Measurements from ENCODE around the gene IGFN1. TPM values are rescaled to one million over a fixed set of nuclear protein-coding genes. Genes with fewer than 3 reads are reported as not detected.

The IGFN1 gene
- total RNA-seq, 2 experiments from 2014 or later, result not detected

DNA sequence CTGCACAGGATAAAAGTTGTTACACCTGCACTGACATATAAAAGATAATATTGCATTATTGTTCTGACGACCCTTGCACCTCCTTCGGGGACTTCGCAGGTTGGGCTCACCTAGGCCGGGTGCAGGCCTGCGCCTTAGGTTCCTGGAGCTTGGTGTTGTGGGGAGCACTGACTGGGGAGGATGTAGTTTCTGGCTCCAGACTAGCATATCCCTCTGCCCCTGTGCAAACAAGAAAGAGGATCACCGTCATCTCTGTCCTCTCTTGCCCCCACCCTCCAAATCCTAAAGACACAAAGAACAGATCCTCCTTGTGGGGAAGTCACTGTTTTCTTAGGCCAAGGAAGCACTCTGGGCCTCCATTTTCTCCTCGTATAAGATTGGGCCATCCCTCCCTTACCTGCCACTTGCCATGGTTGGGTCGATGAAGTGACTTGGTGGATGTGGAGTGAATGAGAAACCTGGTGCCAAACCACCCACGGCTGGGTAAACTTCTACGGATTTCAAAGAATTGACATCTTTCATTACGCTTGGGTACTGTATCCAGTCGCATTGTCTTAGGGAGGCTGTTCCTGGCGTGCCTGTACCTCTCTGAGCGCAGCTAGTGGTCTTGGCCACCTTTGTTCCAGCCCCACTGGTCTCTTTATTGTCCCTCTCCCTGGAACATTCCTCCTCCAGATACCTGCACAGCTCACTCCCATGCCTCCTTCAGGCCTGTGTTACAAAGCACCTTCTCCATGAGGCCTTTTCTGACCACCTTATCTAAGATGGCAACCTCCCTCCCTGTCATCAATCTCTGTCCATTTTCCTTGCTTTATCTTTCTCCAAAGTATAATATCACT lies 58.3 kb downstream of the IGFN1 start:
- no peak for TF ChIP-seq CTCF (IDR thresholded peaks at IDR 0.05)
- CTCF ChIA-PET, result no interaction called here
- intact Hi-C loops (cut with DNase I, micrococcal nuclease), result no loop called here
- H3K4me1 ChIP-seq (ENCODE audit: insufficient read depth, low read length), result no peaks in the 10 kb centered on the region
- Mint-ChIP-seq H3K27ac (no peak overlapping the region), H3K9me3 (no peaks in the 10 kb centered on the region), H3K27me3 (peaks cover 41% of the 10 kb centered on the region), H3K4me1 (ENCODE audit: low read depth) (no peaks in the 10 kb centered on the region), H3K4me3 (no peak overlapping the region), H3K36me3 (ENCODE audit: low read depth) (no peaks in the 10 kb centered on the region)
- H3K36me3 ChIP-seq (ENCODE audit: insufficient read depth, low read length), result no peaks in the 10 kb centered on the region
- DNase-seq (no peak), ATAC-seq (ENCODE audit: poor library complexity) (no peak)
- H3K9me3 ChIP-seq (ENCODE audit: control insufficient read depth in 1 of 2, insufficient read depth in 1 of 2, low read length in 2 of 2), result no peaks in the 10 kb centered on the region
- H3K27me3 ChIP-seq (ENCODE audit: control insufficient read depth in 1 of 2, insufficient read depth in 2 of 2, low read length in 2 of 2), result peaks cover 3 to 4% of the 10 kb centered on the region in 2 experiments
- POLR2A ChIA-PET, result no interaction called here
- H3K4me3 ChIP-seq (ENCODE audit: low read length), result no peak overlapping the region
- no peak overlapping the region for H3K27ac ChIP-seq (ENCODE audit: low read depth in 1 of 2, low read length in 2 of 2)

DNA sequence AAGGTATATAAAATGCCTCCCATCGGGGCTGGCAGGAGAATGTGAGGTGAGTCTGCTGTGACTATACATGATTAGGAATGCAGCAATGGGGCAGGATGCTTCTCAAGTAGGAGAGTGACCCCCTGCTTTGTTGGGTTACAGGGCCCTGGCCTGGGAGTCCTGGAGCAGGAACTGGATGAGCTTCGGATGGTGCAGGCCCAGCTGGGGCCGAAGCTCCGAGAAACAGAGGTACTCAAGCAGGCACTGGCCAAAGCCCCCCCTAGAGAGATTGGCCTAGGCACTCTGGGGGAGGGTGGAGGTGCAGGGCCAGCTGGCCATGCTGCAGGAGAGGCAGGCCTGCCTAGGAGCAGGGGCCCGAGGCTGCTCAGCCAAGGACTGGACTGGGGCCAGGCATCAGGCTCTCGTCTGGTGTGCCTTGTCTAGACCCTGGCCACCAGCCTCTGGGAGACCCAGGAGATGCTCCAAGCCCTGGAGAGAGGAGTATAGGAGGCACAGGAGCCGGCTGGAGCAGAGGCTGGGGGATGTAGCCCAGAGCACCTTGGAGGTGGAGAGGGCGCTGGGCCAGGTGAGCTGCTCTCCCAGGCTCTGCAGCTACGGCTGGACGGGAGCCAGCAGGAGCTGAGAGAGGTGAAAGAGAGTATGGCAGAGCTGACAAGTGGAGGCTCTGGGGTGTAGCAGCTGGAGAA lies 59.8 kb downstream of the IGFN1 start:
- CTCF ChIA-PET, result no interaction called here
- H3K27me3 Mint-ChIP-seq, result peaks cover 25% of the 10 kb centered on the region
- ATAC-seq (ENCODE audit: poor library complexity), result no peak

DNA sequence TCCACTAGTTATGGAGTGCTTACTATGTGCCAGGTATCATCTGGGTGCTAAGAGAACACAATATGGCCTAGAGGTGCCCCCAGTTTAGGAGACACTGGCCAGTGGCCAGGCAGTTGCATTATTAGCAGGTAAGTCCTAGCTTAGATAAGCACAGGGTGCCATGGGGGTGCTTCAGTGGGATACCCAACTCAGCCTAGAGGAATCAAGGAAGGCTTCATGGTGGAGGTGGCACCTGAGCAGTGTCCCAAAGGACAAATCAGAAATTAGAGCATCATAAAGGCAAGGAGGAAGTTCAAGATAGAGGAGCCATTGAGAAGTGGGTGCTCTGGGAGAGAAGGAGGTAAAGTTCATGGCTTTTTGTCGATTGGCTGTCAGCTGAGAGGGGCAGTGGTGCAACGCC lies 60.8 kb downstream of the IGFN1 start:
- TF ChIP-seq CTCF (IDR thresholded peaks at IDR 0.05), result no peak
- H3K27me3 Mint-ChIP-seq, result peaks cover 20% of the 10 kb centered on the region

More for the DNA sequence above, 59.8 kb downstream of the IGFN1 start:
- Mint-ChIP-seq H3K27ac (no peak overlapping the region), H3K4me3 (no peak overlapping the region), H3K36me3 (ENCODE audit: low read depth) (no peaks in the 10 kb centered on the region), H3K4me1 (ENCODE audit: low read depth) (no peaks in the 10 kb centered on the region), H3K9me3 (no peaks in the 10 kb centered on the region)
- Histone ChIP-seq H3K27me3 (ENCODE audit: control insufficient read depth in 1 of 2, insufficient read depth in 2 of 2, low read length in 2 of 2) (no peaks in the 10 kb centered on the region), H3K27ac (ENCODE audit: low read depth in 1 of 2, low read length in 2 of 2) (no peak overlapping the region), H3K9me3 (ENCODE audit: control insufficient read depth in 1 of 2, insufficient read depth in 1 of 2, low read length in 2 of 2) (peaks cover 0 to 3% of the 10 kb centered on the region in 2 experiments), H3K4me1 (ENCODE audit: insufficient read depth, low read length) (peaks cover 7% of the 10 kb centered on the region), H3K4me3 (ENCODE audit: low read length) (no peak overlapping the region), H3K36me3 (ENCODE audit: insufficient read depth, low read length) (no peaks in the 10 kb centered on the region)
- TF ChIP-seq CTCF (IDR thresholded peaks at IDR 0.05), result no peak
- intact Hi-C loops (cut with DNase I, micrococcal nuclease), result no loop called here
- DNase-seq, result no peak
- POLR2A ChIA-PET, result no interaction called here

More for the DNA sequence above, 60.8 kb downstream of the IGFN1 start:
- intact Hi-C loops (cut with DNase I, micrococcal nuclease), result no loop called here
- ChIA-PET POLR2A (no interaction called here), CTCF (no interaction called here)
- no peak overlapping the region for H3K27ac ChIP-seq (ENCODE audit: low read depth in 1 of 2, low read length in 2 of 2)
- no peak overlapping the region for H3K27ac Mint-ChIP-seq
- no peaks in the 10 kb centered on the region for H3K36me3 Mint-ChIP-seq (ENCODE audit: low read depth)
- H3K4me3 Mint-ChIP-seq, result no peak overlapping the region
- peaks cover 7% of the 10 kb centered on the region for H3K4me1 ChIP-seq (ENCODE audit: insufficient read depth, low read length)
- ATAC-seq (ENCODE audit: poor library complexity), result no peak
- no peaks in the 10 kb centered on the region for H3K9me3 Mint-ChIP-seq
- no peak for DNase-seq
- H3K9me3 ChIP-seq (ENCODE audit: control insufficient read depth in 1 of 2, insufficient read depth in 1 of 2, low read length in 2 of 2), result peaks cover 0 to 4% of the 10 kb centered on the region in 2 experiments
- H3K27me3 ChIP-seq (ENCODE audit: control insufficient read depth in 1 of 2, insufficient read depth in 2 of 2, low read length in 2 of 2), result no peaks in the 10 kb centered on the region
- no peak overlapping the region for H3K4me3 ChIP-seq (ENCODE audit: low read length)
- no peaks in the 10 kb centered on the region for H3K4me1 Mint-ChIP-seq (ENCODE audit: low read depth)
- H3K36me3 ChIP-seq (ENCODE audit: insufficient read depth, low read length), result no peaks in the 10 kb centered on the region

Measured in CD4-positive, alpha-beta T cell (primary cell).